CD4-positive, alpha-beta T cell treated with Interleukin-4 for 4 hours (primary cell): Measurements from ENCODE around the gene IGFBP5.

Experiments
- DNase-seq: peaks from one replicate; pipeline ENCODE4 v3.0.0-alpha.2; 2020

The IGFBP5 gene

DNA sequence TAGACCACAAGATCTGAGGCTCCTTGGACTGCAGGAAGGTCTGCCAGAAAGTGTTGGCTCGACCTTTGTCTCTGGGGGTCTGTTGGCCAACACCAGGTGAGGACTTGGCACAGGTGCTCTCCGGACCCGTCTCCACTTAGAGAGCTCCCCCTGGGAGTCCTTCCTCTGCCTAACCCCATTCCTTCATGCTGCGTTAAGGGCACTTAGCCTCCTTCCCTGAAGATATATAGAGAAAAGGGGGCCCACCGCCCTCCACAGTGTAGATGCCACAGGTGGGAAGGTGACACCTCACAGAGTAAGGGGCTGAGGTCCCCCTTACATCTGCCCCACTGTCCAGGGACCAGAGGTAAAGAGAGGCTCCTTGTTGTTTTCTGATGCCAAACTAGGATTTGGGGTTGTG lies 8.2 kb downstream of the IGFBP5 start:
- no peak for DNase-seq

DNA sequence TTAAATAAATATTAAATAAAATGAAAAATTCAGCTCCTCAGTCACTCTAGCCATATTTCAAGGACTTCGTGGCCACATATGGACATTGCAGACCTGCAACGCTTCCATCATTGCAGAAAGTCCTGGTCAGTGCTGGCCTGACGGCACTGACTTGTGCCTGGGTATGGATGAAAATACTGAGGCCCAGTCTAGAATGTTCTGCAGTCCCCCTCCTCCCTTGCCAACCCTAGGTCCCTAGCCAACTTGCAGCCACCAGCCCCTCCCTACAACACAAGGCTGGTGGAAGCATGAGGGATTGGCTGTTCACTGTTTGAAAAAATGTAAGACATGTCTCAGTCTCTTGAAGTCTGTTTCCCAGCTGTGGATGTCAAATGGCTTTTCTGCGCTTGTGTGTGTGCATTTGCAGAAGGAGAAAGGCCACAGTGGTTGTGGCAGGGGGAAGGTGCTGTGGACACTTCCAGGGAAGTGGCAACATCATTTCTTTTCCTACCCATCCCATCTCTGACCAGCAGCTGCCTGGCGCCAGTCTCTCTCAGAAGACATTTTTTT lies 9.9 kb downstream of the IGFBP5 start:
- no peak for DNase-seq

DNA sequence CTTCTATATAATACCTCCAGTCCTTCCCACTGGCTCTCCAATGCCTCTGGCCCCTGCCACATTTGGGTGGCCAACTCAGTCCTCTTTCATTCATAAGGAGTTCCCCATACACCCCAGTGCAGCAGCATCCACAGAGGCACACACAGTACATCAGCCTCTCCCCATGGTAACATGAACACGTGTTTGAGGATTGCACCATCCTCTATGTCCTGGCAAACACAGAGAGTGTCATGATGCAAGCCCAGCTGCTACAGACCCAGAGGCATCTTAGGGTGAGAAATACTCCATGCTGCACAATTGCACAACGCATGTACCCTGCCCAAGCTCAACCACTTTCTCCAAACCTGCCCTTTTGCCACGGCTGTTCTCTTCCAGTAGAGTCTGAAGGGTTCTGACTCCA lies 11.5 kb downstream of the IGFBP5 start:
- no peak for DNase-seq

DNA sequence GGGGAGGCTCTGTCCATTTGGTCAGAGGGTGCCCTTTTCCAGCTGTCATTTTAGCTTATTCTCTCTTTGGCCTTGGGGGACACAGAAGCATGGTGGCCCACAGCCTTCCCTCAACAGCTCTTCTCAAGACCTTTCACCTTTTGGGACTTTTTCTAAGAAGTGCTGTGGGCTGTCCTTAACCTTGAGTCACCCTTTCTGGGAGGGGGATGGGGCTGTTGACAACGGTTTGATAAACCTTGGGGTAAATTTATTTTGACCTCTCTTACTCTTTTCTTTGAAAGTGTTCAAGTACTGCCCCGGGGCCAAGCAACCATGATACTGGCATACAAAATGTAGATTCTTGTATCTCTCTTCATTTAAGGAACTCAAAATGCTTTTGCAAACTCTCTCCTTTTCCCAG lies 13.7 kb downstream of the IGFBP5 start:
- no peak for DNase-seq

DNA sequence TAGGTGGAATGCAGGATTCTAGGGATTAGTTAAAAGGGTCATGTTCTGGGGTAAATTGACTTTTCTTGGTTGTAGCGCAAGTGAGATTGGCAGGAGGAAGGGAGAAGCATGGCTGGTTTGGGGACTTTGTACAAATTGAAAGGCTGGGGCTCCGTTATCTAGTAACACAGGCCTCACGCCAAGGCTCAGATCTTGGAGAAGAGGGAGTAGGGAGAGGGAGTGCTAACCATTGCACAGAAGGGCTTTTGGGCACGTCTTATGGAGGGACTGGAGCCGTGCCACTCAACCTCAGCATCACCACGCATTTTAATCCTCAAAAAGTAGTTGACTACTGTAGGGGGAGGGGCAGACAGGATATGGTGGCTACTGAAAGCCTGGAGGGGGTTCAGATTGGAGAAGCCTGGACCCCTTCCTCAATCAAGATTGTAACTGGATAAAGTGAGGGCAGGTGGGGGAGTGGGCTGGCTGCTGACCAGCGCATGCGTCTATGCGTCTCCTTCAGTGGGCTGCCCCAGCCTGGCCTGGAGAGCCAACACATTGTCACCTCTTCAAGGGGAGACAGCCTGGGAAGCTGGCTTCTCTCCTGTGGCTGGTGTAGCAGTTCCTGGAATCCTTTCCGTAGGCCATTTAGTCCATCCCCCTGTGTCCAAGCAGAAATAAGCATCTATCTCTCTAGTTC lies 14.3 kb downstream of the IGFBP5 start:
- no peak for DNase-seq

DNA sequence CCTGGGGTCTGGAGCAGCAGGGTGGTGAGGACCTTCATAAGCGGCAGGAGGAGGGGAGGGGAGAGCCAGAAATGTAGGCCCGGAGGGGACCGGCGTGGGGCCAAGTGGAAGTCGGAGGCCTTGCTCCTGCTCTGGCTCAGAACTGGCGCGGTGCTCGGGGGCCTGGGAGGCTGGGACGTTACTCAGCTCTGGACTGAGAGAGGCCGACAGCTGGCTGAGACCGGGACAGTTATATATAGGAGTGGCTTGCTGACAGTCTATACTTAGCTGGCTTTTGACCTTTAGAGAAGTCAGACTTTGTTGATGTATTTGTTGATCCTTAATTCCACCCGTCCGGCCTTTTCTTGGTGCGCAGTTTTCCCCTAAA lies 15.7 kb downstream of the IGFBP5 start:
- DNase-seq = no peak

DNA sequence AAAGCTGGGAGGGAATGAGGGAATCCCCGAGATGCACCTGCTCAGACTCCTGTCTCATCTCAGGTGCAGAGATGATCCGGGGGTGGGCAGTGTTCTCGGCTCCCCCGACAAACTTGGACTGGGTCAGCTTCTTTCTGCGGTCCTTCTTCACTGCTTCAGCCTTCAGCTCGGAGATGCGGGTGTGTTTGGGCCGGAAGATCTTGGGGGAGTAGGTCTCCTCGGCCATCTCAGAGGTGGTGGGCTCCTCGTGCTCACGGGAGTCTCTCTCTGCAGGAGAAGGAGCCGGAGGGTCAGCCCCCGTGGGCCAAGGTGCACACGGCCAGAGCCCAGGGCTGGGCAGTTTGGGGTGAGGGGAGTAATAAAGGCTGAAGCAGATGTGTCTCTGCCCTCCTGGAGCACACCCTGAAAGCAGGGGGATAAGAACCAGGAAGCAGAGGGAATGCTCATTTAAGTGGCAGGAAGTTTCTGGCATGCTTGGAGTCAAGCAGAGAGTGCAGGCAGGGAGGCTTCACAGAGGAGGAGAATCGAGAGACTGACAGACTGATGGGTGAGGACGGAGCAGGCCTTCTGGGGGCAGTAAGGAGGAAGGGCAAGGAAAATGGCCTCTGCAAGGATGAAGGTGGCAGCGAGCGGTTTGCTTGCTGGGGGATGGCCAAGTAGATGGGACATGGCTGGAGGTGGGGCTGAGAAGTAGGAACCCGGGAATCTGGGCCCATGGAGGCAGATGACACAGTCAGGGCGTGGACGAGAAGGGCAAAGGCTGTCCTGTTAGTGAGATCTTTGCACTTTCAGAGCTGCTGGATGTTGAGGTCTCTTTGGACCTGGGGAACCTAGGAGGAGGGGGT lies 16.3 kb downstream of the IGFBP5 start:
- no peak for DNase-seq

DNA sequence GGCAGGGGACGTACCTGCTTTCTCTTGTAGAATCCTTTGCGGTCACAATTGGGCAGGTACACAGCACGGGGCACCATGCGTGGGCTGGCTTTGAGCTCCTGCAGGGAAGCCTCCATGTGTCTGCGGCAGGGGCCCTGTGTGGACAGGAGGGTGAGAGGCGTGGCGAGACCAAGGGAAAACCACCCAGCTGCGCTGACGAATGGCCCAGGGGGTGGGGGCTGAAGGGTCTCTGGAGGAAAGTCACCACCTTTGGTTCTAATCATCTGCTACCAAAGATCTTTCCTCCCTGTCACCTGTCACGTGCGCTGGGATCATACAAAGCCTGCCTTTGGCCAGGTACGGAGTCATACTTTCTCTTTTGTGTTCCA lies 17.3 kb downstream of the IGFBP5 start:
- no peak for DNase-seq

DNA sequence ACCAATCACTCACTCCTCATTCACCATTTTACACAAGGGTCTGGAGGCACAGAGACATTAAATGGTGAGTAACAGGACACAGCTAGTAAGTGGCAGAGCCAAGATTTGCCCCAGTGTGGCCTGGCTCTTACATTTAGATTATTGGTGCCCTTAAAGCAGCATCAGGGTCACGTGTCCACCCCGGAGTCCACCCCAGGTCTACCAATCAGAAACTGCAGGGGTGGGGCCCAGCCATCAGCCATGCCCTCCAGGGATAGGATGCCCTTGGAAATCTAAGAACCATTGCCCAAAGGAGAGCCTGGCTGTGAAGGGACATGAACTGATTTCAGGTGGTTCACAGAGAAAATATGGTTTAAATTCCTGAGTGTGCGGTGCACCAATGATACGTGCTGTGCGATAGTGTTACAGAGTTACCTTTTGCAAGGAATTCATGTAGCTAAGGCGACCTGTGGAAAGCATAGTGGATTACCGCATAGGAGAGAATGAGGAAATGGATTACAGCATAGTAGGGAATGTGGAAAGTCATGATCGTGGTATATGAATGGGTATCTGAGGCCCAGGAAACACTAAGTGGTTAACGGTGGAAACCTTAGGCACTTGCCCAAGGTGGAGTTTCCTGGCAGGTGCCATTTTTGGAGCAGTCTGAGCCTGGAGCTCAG lies 17.8 kb downstream of the IGFBP5 start:
- no peak for DNase-seq

DNA sequence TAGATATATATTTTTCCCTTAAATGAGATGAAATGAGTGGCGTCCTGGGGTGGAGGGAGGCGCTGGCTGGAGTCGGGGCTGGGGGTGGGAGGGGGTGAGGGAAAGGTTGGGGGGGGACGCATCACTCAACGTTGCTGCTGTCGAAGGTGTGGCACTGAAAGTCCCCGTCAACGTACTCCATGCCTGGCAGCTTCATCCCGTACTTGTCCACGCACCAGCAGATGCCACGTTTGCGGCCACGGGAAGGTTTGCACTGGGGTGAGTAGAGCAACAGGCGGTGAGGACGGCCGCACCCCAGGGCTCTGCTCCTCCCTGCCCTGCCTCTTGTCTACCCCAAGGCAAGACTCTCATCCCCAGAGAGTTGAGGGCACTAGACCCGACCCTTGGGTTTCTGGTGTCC lies 18.7 kb downstream of the IGFBP5 start:
- no peak for DNase-seq

DNA sequence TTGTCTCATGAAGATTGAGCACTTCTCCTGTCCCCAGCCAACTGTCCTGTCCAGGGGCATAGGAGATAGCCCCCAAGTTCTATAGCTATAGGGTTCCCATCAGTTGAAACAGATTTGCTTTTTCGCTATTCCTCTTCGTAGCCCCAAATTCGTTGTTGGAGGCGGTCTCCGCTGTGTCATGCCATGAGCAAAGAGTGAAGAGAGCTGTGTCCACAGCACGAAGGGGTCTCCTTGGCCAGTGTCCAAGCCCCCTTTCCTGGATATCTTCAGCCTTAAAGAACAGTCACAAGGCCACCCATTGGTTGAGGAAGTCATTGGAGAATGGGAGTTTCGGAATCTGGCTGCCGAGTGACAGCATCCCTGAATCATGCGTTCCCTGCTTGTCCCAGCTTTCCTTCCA lies 21.0 kb downstream of the IGFBP5 start:
- no peak for DNase-seq

DNA sequence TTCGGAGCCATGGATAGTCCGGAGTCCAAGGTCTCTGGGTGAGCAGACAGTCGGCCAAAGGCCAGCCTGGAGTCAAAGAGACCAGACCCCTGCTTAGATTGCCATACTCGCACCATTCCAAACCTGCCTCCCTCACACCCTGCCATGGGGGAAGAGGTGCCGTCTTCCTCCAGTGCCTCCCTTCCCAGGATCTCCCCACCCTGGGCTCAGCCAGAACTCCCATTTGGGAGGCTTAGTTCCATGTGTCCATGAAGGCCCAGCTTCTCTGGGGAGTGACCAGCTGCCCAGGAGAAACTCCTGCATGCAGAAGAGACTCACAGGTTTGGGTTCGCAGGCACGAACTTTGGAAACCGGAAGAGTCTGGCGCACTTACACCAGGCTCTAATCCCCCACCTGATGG lies 21.7 kb downstream of the IGFBP5 start:
- no peak for DNase-seq

DNA sequence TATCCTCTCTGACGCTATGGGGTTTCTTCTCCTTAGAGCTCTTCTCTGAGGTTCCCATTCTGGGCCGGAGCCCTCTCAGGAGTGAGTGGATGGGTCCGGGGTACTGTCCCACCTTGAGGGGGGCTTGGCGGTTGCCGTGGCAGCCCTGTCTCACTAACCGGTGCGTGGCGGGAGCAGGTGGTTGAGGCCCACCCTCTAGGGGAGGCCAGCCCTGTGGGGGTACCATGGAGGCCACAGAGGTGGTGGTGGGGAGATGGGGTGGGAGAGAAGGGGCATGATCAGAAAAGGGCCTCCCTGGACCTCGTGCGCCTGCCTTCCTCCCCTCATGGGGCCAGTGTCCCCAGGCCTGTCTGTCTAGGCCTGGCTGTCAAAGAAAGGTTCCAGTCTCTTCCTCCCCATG lies 22.3 kb downstream of the IGFBP5 start:
- no peak for DNase-seq

DNA sequence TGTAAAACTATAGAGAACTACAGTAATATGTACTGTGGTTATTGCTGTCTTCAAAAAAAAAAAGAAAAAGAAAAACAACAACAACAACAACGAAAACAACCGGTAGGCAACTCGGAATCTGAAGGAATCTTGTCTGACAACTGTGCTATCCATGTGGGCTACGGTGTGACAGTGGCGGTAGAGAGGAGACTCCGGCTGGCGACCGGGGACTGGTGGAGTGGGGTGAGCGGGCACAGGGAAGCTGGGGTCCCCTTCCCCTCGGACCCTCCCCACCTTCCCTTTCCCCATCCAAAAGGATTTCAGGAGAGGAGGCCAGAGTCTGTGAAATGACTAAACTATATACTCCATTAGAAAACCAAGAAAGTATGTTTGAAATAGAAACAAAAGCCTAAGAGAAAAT lies 22.9 kb downstream of the IGFBP5 start:
- DNase-seq = no peak

DNA sequence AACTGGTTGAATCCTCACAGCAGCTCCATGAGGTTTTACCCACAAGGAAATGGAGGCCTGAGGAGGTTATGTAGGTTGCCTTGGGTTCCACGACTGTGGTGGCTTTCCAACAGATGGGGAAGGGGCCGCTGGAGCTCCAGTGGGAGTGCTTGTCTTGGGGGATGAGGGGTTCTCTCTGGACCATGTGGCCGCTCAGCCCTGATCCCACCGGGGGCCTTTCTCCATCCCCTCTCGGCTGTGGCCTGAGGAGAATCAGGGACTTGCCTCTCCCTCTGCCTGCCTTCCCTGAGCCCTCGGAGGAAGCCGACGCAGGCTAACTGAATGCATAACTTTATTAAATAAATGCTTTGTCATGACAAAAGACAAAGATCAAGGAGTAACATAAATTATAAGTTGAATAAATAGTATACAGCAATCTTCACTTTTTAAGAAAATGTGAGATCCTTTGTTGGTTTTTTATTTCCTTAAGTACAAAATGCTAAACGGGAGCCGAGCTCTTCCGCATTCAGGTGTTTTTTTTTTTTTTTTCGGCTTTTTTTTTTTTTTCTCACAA lies 23.5 kb downstream of the IGFBP5 start:
- no peak for DNase-seq

DNA sequence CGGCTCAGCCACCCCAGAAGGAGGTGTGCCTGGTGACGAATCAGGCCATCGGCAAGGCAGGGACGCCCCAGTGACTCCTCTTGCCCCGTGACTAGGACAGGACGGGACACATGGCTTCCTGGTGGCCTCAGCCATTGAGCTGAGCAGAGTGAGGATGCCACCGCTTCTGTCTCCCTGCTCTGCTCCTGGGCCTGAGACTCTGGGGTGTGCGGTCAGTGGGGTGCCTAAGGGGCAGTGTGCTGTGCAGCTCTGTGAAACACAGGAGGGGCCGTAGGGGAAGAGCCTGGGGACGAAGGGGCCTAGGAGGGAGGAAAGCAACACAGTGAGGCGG lies 24.3 kb downstream of the IGFBP5 start:
- no peak for DNase-seq

DNA sequence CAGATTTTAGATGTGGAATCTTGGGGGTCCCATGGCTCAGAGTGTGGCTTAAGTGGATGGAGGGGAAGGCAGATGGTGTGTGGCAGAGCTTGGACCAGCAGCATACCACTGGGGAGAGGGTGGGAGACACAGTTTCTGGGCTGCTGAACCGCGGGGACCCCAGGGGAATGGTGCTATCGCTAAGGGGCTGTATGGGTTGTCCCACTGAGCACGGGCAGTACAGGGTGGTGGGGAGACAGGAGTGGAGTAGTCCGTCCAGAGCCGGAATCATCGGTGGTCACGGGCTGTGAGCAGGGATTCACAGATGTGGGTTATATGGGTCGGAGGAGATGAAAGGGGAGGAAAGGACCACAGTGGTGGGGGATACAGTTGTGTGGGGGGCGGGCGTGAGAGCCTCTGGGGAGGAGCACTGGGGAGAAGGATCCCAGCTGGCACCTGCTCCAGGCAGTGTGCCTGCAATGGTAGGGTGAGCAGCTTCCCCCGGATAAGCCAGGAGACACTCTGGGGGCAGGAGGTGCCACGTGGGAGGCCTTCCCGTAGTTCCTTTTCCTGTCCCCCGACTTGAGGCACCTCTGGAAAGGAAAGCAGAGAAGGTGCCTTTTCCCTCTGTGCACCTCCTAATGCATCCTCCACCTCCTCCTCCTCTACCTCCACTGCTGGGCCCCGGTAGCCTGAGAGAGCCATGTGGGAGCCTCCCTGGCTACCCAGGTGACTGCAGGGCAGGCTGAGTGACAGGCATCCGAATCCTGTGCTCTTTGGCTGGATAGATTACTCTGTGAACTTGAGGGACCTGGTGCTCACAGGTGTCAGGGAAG lies 24.9 kb downstream of the IGFBP5 start:
- DNase-seq = no peak

DNA sequence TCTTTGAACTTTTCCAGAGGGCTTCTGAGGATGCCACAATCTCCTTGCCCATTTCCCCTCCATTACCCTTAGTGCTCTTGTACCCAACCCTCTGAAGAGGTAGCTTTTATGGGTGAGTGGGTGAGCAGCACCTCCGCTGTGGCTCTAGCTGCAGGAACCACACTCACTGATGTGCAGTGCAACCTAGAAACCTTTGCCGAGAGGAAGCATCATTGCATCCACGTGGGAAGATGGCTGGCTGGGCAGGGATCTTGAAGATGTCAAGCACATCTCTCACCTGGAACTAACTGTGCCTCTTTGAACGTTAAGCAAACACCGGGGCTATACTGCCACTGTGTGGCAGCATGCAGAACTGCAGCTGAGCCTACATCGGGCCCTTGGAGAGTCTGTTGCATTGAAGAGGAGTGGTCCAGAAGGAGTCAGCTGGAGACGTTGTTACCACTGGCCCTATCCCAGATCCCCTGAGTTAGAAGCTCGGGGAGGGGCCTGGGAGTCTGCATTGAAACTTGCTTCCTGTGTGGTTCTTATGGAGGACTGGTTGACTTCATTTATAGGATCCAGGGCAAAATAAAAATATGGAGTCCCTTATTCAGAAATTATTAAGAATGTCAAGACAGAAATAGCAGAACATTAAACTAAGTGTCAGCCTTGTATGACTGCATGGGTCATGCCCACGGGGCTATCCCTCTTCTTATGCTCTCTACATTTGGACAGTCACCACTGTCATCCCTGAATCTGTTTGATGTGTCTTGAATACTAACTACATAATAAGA lies 28.7 kb downstream of the IGFBP5 start:
- peak; percentile 61 for DNase-seq

DNA sequence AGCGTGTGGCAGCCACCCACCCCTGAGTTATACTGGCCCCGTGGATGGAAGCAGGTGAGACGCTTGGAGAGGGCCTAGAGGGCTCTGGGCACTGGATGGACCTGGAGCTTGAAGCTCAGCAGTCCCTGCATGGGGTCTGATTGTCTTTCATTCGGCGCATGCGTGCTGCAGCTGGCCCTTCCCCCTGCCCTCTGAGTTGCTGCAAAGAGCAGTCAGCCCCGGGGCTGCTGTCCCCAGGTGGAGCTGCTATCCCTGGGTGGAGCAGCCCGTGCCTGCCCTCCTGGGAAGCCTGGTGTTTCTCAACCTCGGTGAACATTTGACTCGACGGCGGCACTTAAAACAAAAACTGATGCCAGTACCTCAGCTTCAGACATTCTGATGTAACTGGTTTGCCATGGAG lies 29.6 kb downstream of the IGFBP5 start:
- no peak for DNase-seq

DNA sequence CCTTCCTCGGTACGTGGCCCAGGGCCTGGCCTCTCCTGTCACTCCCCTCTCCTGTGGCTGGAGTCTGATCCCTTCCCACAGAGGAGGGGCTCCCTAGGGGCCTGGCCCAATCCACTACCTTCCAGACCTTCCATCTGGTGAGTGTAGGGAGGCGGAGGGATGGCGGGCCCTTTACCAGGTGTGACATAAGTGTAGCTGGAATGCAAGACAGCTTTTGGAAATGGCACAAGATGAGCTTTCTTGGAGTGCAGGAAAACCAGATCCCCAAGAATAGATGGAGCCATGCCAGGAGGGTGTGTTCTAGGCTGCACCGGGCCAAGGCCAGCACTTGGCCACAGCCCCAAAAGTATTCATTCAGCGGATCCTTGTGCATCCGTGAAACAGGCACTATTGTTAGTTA lies 30.1 kb downstream of the IGFBP5 start:
- no peak for DNase-seq

DNA sequence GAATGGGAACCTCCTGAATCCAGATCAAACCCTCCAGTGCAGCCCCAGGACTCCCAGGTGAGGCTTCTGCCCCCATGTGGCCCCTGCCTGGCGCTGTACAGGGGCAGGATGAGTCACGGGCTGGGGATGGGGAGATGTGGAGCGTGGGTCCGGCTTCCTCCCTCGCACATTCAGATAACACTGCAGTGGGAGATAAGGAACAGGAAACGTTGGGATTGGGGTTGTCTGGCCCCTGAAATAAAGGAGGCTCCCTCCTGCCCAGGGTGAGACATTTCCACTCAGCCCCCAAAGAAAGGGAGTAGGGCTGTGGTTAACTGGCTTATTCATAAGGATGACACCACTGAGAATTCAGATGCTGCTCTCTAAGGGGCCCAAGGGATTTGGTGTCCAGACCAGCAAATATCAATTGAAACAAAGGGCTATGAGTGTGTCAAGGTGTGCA lies 30.7 kb downstream of the IGFBP5 start:
- DNase-seq = no peak

DNA sequence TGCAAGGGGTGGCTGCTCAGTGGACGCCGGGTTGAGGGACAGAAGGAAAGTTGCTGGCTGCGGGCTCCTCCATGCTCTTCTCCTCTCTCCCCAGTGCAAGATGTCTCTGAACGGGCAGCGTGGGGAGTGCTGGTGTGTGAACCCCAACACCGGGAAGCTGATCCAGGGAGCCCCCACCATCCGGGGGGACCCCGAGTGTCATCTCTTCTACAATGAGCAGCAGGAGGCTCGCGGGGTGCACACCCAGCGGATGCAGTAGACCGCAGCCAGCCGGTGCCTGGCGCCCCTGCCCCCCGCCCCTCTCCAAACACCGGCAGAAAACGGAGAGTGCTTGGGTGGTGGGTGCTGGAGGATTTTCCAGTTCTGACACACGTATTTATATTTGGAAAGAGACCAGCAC lies 31.5 kb downstream of the IGFBP5 start:
- no peak for DNase-seq
